IPS-18c (cell line): ENCODE data around the gene SLC28A1.
"Not testable (repeated sequence)": the region's sequence is repeated elsewhere in the genome, so short reads cannot be mapped to it uniquely, and the experiment has no call there.

Source experiments
- H3K4me3 ChIP-seq: 2 replicates; pipeline ENCODE4 v1.7.0; 2013; ENCODE audit warnings: low read depth, mild to moderate bottlenecking, low read length, moderate library complexity; ENCODE audit not compliant: insufficient read depth
- H3K9me3 ChIP-seq: one replicate; pipeline ENCODE4 v1.6.1; 2013; ENCODE audit warnings: mild to moderate bottlenecking, low read length, moderate library complexity; ENCODE audit not compliant: control insufficient read depth, insufficient read depth

The SLC28A1 gene

DNA sequence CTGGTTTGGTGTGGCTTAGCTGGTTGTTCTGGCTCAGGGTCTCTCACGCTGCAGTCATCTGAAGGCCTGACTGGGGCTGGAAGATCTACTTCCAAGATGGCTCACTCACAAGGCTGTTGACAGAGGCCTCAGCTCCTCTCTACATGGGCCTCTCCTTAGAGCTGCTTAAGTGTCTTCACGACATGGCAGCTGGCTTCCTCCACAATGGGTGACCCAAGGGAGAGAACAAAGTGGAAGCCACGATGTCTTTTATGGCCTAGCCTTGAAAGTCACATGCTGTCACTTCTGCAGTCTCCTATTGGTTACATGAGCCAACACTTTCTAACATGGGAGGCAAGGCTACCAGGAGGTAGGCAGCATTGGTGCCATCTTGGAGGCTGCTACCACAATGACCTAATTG, 83.8 kb downstream of the SLC28A1 start:
- no peak overlapping the region for H3K4me3 ChIP-seq
- H3K9me3 ChIP-seq: peaks cover 9% of the 10 kb centered on the region

DNA sequence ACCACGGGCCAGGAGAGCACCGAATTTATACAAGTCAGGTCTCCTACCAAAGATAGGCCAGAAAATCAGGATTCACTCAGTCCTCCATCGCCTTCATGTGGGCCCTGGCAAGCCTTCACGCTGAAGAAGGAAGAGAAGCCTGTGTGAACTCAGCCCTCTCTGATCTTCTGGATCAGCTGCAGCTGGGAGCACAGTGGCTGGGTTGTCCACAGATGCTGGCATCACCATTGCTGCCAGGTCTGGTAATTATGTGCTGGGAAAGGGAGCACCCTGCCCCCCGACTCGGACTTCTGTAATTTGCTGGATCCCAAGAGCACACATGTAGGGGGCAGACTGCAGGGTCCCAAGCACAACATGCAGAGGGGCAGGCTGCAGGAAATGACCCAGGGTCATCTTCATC, 84.8 kb downstream of the SLC28A1 start:
- Histone ChIP-seq H3K4me3 (no peak overlapping the region), H3K9me3 (peaks cover 9% of the 10 kb centered on the region)

DNA sequence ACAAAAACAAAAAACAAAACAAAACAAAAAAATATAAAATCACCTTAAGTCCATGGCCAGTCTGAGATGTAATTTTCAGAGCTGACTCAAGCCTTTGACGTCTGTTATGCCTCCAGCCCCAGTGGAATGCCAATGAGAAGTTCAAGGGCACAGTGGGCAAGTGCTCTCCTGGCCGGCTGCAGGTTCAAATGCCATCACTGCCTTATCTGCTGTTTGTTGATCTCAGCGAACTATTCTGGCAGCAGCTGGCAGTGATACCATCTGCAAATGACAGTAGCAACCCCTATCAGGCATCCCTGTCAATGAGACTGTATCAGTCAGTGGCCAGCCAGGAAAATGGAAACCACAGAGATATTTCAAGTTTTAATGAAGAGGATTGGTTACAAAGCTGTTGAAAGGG, 86.4 kb downstream of the SLC28A1 start:
- Histone ChIP-seq H3K4me3 (no peak overlapping the region), H3K9me3 (peaks cover 4% of the 10 kb centered on the region)

DNA sequence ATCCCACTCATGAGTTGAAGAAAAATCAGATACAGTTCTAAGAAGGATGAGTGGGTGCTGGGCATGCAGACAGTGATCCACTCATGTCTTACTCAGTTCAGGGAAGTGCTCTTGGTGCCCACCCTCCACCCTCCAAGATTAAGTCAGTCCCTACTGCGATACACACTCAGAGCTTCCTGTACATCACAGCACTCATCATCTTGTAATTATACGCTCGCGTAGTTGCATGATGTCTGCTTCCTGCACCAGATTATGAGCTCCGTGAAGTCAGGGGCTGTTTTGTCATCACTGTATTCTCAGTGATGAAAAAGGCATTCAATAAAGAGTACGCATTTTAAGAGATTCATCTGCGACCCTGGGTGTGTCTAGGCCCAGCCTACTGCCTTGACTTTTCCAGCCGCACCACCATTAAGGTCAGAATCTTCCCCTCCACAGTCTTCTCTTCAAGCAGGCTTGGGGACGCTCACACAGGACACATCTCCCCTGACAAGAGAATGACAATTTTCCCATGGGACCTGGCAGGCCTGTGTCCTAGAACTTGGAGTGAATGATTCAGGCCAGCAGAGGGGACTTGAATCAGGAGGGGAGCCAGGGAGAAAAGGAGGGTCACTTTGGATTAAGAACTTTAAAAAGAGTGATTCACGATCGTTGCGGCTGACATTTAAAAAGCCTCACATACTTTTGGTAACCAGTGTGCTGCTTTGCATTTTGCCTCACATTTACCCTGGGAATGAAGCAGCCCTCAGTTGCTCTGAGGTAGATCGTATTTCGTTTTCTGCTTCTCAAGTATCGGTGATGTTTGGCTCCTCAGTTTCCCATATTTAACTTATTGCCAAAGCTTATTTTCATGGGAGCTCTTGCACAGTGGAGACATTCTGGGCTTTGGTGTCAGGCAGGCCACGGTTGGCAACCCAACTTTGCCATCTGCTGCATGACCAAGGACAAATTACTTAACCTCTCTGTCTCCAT, 89.3 kb downstream of the SLC28A1 start:
- Histone ChIP-seq H3K9me3 (no peaks in the 10 kb centered on the region), H3K4me3 (no peak overlapping the region)

DNA sequence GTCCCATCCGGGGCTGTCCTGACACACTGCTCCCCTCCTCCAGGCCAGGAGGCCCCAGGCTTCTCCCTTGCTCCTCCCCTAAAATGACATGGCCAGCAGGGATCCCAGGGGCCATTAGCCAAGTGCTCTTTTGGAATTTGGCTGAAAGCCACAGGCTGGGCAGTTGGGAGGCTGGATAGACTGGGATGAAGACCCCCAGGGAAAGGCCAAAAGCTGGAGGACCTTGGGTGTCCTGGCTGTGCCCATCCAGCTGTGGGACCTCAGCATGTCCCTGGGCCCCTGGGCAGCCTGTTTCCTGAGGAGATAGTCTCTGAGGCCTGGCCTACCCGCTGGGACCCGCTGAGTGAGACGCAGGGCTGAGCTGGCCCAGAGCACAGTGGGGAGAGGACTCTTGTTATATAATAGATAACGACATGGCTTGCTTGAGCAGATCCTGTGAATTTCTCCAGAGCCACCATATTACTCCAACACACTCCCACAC, 91.4 kb downstream of the SLC28A1 start:
- no peak overlapping the region for H3K4me3 ChIP-seq
- peaks cover 2% of the 10 kb centered on the region for H3K9me3 ChIP-seq

DNA sequence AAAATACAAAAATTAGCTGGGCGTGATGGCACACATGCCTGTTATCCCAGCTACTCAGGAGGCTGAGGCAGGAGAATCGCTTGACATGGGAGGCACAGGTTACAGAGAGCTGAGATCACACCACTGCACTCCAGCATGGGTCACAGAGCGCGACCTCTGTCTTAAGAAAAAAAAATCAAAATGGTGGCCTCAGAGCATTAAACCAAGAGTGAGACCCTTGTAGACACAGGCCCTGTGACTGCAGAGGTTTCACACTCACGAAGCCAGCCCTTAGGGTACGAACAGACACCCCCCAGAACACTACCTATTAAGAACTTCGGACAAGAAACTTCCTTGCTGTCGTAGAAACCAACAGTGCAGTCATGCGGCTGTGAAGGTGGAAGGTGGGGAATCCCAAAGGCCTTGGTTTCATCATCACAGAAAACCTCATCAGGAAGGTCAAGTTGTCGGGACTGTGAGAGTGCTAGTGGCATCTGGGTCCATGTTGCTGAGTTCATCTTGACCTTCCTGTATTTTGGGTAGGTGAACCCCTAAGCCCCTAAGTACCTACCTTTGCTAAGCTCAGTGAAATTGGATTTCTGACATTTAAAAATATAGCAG, 92.4 kb downstream of the SLC28A1 start:
- no peak overlapping the region for H3K4me3 ChIP-seq

DNA sequence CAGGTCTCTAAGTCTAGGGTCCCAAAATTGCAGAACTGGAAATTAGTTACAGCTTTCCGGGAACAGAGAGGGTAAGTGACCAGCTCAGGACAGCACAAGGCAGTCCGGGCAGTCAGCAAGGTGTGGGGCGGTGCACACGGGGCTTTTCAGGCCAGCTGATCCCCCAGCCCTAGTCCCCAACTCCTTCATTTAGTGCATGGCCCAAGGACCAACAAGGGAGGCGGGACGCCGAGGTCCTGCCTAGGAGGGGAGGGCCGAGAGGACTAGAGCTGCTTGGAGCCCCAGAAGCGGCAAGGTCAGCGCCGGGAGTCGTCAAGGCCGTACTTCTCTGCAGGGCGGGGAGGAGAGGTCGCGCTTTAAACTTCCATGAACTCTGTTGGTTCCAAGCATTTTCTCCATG, 95.2 kb downstream of the SLC28A1 start:
- H3K9me3 ChIP-seq: peaks cover 2% of the 10 kb centered on the region

More for the DNA sequence above, 92.4 kb downstream of the SLC28A1 start:
- peaks cover 2% of the 10 kb centered on the region for H3K9me3 ChIP-seq

DNA sequence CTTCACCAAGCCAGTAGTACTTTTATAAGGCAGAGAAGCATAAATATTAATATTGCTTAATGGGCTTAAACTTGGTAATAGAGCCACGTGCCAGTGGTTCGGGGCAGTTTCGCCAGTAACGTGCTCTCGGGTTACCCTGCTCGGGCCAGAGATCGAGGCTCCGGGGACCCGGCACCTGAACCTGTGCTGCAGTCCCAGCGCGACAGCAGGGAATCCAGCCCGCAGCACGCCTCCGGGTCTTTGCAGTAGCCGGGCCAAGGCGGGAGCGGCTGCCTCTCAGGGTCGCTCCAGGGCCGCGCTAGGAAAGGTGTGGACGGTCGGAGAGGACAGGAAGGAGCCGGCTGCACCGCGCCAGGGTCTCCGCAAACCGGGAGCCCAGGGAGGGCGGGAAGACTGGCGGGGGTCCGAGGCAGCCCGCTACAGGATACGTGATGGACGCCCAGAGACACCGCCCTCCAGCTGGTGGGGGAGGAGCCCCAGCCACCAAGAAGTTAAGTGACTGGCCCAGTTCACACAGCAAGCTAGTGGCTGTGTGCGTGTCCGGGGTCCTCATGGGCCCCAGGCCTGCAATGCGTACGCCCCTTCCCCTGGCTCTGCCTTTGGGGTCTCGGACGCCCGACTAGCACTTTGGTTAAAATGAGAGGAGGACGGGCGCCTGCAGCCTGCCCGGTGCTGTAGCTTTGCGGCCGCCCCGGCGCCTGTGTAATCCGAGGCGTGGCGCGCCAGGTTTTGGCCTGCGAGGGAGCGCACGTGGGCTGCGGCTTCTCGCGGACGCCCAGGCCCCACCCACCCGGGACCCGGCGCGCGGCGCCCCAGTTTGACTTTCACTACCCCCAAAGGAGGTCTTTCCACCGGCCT, 96.0 kb downstream of the SLC28A1 start:
- peaks cover 2% of the 10 kb centered on the region for H3K9me3 ChIP-seq
- peak overlapping the region; percentile 84 for H3K4me3 ChIP-seq

More for the DNA sequence above, 95.2 kb downstream of the SLC28A1 start:
- H3K4me3 ChIP-seq: no peak overlapping the region; the same call in 1 of the 2 replicates

DNA sequence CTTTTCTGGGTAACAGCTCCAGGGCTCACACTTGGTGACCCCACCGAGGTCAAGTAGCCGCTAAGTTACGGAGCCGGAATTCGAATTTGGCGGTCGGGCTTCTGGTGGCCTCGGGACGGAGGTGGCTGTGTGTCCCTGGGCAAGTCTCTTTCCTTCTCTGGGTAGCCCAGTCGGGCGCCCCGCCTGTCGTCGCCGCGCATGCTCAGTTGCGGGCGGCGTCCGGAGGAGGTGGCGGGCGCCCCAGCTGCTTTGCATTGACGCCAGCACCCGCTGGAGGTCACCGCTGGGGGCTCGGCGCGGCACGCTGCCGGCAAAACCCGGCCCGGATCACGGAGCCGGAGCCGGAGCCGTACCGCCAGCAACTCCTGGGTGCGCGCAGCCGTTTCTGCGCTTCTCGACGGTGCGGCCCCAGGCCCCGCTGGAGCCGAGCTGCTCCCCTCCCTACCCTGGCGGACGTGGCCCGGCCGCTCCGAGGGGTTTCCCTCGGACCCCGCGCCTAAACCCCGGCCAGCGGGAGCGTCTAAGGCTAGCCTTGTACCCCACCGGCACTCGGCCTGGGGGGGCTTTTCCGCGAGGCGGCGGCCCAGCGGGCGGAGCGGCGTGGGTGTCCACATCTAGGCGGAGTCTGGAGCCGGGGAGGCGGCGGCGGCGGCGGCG, 96.7 kb downstream of the SLC28A1 start:
- peaks cover 2% of the 10 kb centered on the region for H3K9me3 ChIP-seq
- peak overlapping the region; percentile 84 for H3K4me3 ChIP-seq

DNA sequence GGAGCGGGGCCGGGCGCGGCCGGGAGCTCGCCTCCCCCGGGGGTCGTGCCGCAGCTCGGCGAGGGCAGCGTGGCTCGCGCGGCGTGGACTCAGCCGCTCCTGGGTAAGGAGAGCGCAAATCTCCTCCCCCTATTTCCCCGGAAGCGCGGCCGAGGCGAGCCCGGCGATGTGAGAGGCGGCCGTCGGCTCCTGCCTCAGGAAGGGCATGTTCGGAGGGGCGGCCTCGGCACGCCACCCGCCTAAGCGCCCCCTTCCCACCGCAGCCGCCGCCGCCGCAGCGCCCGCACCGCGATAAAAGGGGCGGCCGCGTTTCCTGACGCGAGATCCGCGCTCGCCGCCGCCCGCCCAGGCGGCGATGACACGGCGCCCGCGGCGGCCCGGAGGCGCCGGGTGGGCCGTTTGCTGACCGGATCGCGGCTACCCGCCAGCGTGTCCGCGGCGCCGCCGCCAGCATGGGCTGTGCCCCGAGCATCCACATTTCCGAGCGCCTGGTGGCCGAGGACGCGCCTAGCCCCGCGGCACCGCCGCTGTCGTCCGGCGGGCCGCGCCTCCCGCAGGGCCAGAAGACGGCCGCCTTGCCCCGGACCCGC, 97.3 kb downstream of the SLC28A1 start, which contains the start of gene PDE8A:
Gene PDE8A (plus strand): TSS at position 146 of the 590 bp plus-strand sequence. CDS start 307 bp downstream, at position 453.
- peak within 1 kb of the TSS; percentile 84 for H3K4me3 ChIP-seq
- peaks cover 2% of the 10 kb centered on the region for H3K9me3 ChIP-seq

DNA sequence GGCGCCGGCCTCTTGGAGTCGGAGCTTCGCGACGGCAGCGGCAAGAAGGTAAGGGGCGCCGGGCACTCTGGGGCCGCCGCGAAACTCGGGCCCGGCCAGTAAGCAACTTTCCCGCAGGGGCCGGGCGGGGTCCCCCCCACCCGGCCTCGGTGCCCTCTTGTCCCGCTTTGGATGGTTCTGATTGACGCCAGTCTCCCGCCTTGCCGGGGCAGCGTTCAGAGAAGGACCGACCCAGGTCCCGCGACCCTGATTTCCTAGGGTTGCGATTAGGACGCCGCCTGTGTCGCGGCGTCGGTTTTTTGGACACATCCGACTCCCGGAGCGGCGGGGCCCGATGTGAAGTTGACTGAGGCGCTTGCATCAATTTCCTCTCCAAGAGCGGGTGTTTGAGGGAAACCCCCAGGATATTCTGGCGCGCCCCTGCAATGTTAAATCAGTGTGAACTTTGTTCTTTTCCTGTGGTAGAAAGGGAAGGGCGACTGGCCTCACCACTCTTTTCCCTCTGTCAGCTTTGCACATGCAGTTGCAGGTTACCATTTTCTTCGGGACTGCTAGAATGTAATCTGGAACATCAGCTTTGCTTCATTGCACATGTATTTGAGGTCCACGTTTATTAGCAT, 97.9 kb downstream of the SLC28A1 start:
- Histone ChIP-seq H3K4me3 (peak overlapping the region; percentile 84), H3K9me3 (peaks cover 2% of the 10 kb centered on the region)

DNA sequence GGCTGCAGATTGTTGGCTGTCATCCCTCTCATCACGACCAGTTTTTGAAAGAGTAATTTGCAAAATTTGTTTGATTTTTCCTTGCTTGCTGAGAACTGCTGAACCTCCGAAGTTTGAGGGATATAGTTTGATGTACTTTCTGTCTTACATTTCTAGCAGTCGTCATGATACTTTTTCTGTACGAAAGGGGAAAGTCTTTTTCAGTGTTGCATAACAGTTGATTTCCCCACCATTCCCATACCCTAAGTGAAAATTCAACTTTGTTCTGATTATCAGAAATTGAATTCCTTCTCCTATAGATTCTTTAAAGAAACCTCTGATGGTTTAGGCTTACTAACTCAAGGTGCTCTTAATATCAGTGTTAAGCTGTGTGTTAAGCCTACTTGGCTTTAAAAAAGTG, 98.8 kb downstream of the SLC28A1 start:
- H3K4me3 ChIP-seq: no peak overlapping the region
- peaks cover 2% of the 10 kb centered on the region for H3K9me3 ChIP-seq

DNA sequence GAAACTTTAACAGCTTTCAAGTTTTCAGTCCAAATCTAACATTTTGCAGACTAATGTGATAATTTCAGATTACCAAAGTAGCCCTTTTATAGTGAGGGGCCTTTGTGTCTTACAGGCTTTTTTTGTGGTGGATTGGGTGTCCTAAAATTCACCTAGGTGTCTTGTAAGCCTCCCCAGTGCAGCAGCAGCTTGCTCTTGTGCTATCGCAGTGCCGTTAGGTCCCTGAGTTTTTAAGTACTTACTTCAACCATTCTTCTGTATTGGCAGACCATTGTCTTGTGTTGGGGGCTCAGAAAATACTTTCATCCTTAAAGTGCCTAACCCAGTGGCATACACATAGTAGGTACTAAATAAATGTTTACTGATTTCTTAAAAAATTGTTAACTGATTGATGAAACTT, 99.2 kb downstream of the SLC28A1 start:
- Histone ChIP-seq H3K9me3 (peaks cover 2% of the 10 kb centered on the region), H3K4me3 (no peak overlapping the region)

DNA sequence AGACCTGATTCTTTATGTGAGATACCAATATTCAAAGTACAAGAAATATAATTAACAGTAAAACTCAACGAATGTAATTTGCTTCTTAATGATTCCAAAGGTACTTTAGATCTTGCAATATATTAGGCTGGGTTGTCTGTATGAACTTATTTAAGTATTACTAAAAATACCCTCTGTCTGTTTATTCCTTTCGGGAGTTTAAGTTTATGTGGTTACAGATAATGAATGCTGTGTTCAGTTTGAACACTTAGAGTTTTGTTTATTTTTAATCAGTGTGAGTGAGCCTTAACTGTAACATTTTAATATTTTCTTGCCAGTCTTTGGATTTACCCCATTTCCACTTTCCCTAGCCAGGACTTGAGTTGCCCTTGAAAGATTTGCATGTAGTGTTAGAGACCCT, 100.7 kb downstream of the SLC28A1 start:
- Histone ChIP-seq H3K4me3 (no peak overlapping the region), H3K9me3 (no peaks in the 10 kb centered on the region)

DNA sequence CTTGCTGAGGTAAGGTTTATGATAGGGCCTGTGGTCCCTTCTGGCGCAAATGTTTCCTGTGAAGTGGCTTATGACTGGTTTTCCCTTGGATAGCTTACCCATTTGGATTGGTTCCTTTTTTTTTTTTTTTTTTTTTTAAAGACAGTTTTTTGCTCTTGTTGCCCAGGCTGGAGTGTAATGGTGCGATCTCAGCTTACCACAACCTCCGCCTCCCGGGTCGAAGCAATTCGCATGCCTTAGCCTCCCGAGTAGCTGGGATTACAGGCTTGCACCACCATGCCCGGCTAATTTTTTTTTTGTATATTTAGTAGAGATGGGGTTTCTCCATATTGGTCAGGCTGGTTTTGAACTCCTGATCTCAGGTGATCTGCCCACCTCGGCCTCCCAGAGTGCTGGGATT, 102.9 kb downstream of the SLC28A1 start:
- H3K9me3 ChIP-seq, H3K4me3 ChIP-seq: not testable (repeated sequence)

DNA sequence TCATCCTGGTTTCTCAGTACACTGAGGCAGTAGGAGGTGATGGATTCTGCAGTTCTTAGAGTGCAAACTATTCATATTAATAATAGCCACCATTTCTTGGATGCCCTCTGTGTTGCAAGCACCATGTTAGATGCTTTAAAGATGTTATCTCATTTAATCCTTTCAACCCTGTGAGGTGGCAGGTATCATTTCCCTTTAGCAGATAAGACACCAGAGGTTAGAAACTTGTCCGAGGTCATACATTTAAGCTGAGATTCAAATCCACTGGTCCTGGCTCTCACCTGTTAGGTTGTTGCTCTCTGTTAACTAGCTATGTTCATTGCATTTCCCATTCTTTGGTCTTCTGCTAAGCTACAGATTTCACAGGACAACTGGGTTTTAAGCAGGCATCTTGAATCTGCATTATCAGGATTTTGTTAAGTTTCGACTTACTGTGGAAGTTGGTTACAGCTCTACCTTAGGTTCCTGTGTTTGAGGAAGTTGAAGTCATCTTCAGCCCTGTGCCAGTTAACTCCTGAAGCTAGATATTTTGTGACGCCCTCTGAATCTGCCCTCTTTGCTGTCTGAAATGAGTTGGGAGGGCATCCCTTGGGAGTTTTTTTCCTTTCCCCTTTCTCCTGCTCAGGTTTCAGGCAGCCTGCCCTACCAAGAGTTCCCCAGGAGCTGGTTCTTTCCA, 103.6 kb downstream of the SLC28A1 start:
- Histone ChIP-seq H3K9me3 (no peaks in the 10 kb centered on the region), H3K4me3 (no peak overlapping the region)
